ENCODE results near the gene ARHGAP12.

GRCh38 chr10:31937371-31937770 is 8.7 kb upstream of the ARHGAP12 start:
- TF ChIP-seq, protein P1, sequence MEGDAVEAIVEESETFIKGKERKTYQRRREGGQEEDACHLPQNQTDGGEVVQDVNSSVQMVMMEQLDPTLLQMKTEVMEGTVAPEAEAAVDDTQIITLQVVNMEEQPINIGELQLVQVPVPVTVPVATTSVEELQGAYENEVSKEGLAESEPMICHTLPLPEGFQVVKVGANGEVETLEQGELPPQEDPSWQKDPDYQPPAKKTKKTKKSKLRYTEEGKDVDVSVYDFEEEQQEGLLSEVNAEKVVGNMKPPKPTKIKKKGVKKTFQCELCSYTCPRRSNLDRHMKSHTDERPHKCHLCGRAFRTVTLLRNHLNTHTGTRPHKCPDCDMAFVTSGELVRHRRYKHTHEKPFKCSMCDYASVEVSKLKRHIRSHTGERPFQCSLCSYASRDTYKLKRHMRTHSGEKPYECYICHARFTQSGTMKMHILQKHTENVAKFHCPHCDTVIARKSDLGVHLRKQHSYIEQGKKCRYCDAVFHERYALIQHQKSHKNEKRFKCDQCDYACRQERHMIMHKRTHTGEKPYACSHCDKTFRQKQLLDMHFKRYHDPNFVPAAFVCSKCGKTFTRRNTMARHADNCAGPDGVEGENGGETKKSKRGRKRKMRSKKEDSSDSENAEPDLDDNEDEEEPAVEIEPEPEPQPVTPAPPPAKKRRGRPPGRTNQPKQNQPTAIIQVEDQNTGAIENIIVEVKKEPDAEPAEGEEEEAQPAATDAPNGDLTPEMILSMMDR (IDR thresholded peaks at IDR 0.05; ENCODE audit: insufficient read depth, low read length, poor library complexity, severe bottlenecking), result no peak
- no peak for TF ChIP-seq EZH2phosphoT487 (conservative IDR thresholded peaks at IDR 0.05; ENCODE audit: low read length)

All from SU-DHL-6 (cell line).